GM19395 (cell line): ENCODE results near the gene SLC22A23.

Experiments used
- ATAC-seq: cut with Tn5 transposase; IDR thresholded peaks from one replicate; pipeline ENCODE4 v1.9.1; 2021; ENCODE audit warnings: mild to moderate bottlenecking, moderate library complexity; ENCODE audit not compliant: unreplicated experiment

The SLC22A23 gene

GRCh38 chr6:3356056-3356823, 100.6 kb downstream of the SLC22A23 start:
- peak; percentile 93 for ATAC-seq

- no peak for ATAC-seq
Observed at GRCh38 chr6:3355358-3356055, 101.3 kb downstream of the SLC22A23 start.

- no peak for ATAC-seq
Observed at GRCh38 chr6:3355011-3355357, 101.9 kb downstream of the SLC22A23 start.

DNA sequence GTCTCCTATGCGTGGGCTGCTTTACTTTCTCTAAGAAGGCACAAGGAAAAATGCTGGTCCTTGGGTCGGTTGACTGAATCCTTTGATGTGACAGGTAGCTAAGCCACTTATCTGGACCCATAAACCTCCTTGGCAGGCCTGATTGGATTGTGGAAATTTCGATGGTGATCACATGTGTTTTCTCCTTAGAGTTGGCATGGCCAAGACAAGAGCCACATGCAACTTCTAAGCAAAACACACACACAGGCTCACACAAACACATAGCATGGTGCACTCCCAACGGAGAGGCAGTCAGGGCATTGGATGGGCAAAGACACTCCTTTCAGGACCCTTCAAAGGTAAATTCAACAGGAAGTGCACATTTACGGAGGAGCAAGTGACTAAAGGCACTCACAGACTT, 102.9 kb downstream of the SLC22A23 start:
- ATAC-seq: no peak

DNA sequence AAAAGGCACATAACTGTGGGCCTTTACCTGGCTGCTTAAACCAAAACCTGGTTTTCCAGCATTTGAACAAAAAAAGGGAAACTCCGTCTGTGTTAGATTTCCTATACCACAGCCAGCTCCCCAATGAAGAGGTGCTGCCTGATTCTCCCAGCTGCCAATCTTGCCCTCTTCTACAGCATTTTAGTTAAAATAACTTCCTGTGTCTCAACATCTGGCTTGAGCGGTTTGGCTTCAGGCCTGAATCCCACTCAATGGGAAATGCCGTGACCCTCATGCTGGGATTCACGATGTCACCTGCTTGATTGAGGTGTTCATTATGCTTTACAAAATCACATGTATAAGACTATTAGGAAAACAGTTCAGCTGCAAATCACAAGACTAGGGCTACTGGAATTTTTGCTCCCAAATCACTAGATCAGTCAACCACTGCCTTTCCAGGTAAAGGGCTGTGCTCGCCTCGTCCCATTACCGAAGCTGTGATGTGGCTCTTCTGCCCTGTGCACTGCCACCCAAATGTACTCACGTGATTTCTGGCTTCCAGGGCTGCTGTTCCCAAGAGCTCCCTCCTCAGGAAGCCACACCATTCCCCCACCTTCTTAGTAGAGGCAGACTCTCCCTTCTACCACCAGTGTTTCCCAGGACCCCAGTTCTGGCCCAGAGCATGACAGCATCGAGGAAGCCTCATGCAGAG, 103.5 kb downstream of the SLC22A23 start:
- ATAC-seq: no peak

GRCh38 chr6:3352678-3353077, 104.2 kb downstream of the SLC22A23 start:
- ATAC-seq: no peak

DNA sequence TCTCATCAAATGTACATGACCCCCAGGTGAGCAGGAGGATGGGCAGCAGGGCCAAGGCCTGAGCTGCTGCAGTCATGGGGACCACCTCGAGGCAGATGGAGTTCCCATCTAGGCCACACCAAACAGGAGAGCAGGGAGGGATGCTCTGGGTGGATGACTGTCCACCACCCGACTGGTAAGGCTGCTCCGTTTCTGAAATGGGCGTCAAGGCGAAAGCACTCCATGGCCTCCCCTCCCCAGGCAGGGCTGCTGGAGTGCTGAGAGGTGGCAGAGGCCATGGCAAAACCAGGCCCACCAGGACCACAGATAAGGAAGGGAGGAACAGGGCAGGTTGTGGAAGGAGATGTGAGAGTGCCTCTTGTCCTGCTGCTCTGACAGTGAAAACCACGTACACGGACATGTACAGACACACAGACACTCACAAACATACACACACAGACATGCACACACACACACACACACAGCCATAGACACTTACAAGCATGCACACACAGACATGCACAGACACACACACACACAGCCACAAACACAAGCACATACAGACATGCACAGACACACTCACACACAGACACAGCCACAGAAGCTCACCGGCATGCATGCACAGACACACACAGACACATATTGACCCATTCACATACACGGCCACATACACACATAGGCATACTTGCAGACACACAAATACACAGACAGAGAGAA, 104.9 kb downstream of the SLC22A23 start:
- ATAC-seq: no peak

DNA sequence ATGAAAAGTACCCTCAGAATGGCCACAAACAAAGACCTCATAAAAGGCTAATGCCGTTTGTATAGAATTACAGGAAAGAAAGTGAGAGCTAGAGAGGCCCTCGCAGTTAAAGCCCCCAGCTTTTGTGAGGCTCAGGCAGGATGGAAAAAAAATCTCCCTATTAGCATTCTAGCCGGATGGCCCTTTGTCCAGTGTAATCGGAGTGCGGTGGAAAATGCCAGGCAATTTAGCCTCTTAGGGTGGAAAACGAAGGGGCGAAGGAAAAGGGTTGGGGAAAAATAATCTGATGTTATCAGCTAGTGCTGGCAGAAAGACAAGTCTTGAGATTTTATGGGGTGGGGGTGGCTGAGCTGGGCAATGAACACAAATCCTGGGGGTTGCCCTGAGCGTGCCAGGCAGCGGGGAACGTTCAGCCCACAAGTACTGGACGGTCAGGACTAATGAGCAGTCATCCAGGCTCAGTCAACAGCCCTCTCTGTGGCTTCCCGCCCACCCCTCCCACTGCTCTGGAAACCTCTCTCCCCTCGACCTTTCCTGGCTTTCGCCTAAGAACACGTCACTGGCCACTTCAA, 105.7 kb downstream of the SLC22A23 start:
- no peak for ATAC-seq

GRCh38 chr6:3350252-3350796, 106.5 kb downstream of the SLC22A23 start:
- no peak for ATAC-seq

- ATAC-seq: no peak
Observed at GRCh38 chr6:3349388-3350251, 107.2 kb downstream of the SLC22A23 start.

DNA sequence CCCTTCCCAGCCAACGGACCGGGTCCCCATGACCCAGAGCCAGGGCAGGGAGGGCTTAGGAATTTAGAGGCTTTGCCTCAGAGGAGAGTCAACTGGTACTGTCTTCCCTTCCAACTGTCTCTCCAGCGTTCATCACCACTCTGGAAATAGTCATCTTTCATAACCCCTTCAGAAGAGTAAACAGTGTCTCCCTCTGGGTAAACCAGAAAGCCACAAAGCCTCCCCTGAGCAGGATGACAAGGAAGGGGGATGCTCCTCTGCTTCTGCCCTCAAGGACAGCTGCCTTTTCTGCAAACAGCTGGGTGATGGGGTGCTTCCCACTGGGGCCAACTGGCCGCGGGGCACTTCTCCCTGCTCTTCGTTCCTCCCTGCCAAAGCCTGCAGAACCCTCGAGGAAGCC, 108.0 kb downstream of the SLC22A23 start:
- no peak for ATAC-seq

DNA sequence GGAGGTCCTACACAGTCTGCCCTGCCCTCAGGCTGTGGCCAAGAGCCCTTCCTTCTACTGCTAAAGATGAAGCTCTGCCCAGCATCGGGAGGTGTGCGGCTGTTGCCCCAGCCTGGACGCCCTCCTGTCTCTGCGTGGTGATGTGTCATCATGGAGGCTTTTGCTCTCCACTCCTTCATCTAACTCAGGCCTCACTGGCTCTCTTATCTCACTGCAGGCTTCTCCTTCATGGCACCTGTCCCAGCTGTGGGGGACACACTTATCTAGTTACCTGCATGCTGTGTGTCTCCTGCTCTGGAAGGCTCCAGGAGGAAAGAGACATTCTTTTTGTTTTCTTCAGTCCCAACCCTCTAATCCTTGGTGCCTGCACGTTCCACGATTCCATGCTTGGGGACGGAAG, 109.0 kb downstream of the SLC22A23 start:
- no peak for ATAC-seq

- no peak for ATAC-seq
Observed at GRCh38 chr6:3347247-3347646, 109.6 kb downstream of the SLC22A23 start.

DNA sequence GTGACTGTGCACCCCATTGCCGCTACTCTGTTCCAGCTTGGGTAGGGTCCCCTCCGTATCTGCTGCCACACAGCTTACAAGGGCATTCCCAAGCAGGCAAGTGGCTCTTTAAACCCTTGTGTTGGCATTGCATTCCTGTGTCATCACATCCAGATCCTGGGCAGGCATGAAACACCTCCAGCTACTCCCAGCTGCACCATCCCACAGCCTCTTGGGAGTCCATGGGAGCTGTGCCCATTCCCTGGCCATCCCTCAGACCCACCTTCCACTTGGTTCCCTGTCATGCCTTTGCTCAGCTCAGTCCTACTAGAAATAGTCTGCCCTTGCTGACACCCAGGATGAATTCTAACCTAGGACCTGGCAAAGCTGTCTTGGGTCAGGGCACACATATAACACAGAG, 110.4 kb downstream of the SLC22A23 start:
- no peak for ATAC-seq

GRCh38 chr6:3345836-3346235, 111.0 kb downstream of the SLC22A23 start:
- ATAC-seq: no peak

GRCh38 chr6:3343089-3343883, 113.6 kb downstream of the SLC22A23 start:
- ATAC-seq: no peak

DNA sequence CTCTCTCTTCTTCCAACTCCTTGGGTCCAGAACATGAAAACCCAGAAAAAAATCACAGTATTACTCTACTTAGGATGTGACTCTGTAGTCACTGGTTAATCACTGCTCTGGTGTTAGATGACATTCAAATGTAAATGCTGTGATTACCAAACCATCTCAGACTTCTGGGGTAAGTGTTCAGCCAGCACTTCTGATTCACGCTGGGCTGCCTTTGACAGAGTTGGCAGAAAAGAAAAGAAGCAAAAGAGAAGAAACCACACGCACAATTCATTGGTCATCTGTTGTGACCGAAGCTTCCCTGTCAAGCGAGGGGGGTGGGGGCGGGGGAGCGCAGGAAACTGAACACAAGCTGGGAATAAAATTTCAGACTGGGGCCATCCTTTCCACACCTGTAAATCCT, 115.4 kb downstream of the SLC22A23 start:
- ATAC-seq: no peak

DNA sequence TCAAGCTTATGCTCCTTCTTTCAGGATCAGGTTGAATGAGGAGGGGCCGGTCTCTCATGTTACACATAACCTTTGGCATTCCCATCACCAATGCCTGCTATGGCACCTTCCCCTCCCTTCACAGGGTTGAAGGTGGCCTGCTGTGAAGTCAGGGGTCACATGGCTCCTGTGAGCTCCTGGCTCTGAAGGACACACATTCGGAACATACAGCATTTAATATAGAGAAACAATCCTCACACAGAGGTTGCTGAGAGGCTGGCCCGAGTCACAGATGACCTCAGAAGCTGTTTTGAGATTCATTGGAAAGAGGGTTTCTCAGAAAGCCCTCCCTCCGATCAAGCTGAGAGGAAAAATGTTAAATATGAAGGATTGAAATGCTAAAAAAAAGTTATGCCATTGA, 116.0 kb downstream of the SLC22A23 start:
- no peak for ATAC-seq

GRCh38 chr6:3340358-3340802, 116.5 kb downstream of the SLC22A23 start:
- ATAC-seq: no peak
